HUES48 (cell line): Measurements from ENCODE around the gene MISP.
"Not testable (repeated sequence)": the region's sequence is repeated elsewhere in the genome, so short reads cannot be mapped to it uniquely, and the experiment has no call there.

Experiments
- H3K27ac ChIP-seq: one replicate; pipeline ENCODE4 v1.7.0; 2013; ENCODE audit warnings: low read depth, low read length, inconsistent platforms
- H3K27me3 ChIP-seq: 2 replicates; pipeline ENCODE4 v1.6.1; 2013; ENCODE audit warnings: mild to moderate bottlenecking, low read length; ENCODE audit not compliant: control insufficient read depth, insufficient read depth
- H3K36me3 ChIP-seq: 2 replicates; pipeline ENCODE4 v1.6.1; 2013; ENCODE audit warnings: low read length; ENCODE audit not compliant: control insufficient read depth, insufficient read depth
- H3K4me1 ChIP-seq: 2 replicates; pipeline ENCODE4 v1.6.1; 2013; ENCODE audit warnings: mild to moderate bottlenecking, low read length; ENCODE audit not compliant: control insufficient read depth, insufficient read depth
- H3K4me3 ChIP-seq: 2 replicates; pipeline ENCODE4 v1.5.1; 2013; ENCODE audit warnings: mild to moderate bottlenecking, low read depth, low read length
- H3K9ac ChIP-seq: 2 replicates; pipeline ENCODE4 v1.6.1; 2013; ENCODE audit warnings: mild to moderate bottlenecking, low read depth, low read length, moderate library complexity
- H3K9me3 ChIP-seq: 2 replicates; pipeline ENCODE4 v1.6.1; 2013; ENCODE audit warnings: low read length; ENCODE audit not compliant: control insufficient read depth, insufficient read depth

MISP gene

GRCh38 chr19:739998-740715 is 10.8 kb upstream of the MISP start:
- Histone ChIP-seq H3K4me3 (no peak overlapping the region), H3K27me3 (no peaks in the 10 kb centered on the region), H3K4me1 (no peaks in the 10 kb centered on the region), H3K27ac (no peak overlapping the region), H3K9ac (no peak overlapping the region), H3K9me3 (no peaks in the 10 kb centered on the region), H3K36me3 (no peaks in the 10 kb centered on the region)

GRCh38 chr19:740816-741505 is 10.0 kb upstream of the MISP start:
- H3K4me3 ChIP-seq, H3K9ac ChIP-seq, H3K27ac ChIP-seq, H3K4me1 ChIP-seq, H3K36me3 ChIP-seq, H3K9me3 ChIP-seq, H3K27me3 ChIP-seq: not testable (repeated sequence)

DNA sequence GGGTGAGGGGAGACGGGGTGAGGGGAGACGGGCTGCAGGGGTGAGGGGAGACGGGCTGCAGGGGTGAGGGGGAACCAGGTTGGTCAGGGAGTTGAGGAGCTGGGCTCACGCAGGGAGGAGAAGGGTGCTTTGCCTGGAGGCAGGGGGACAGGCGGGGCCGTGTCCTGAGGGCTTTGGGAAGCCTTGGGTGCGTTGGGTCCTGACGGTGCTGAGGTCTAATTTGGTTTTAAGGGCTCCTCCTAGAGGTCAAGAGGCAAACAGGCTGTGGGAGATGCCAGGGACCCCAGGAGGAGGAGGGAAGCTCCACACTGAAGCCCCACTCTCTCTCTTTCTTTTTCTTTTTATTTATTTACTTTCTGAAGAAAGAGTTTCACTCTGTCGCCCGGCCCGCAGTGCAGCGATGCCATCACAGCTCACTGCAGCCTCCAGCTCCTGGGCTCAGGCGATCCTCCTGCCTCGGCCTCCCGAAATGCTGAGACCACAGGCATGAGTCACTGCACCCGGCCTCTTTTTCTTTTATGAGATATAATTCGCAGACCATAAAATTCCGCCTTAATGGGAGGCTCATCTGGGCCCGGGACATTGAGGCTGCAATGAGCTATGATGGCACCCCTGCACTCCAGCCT is 9.3 kb upstream of the MISP start:
- Histone ChIP-seq H3K36me3 (no peaks in the 10 kb centered on the region), H3K9ac (no peak overlapping the region), H3K9me3 (no peaks in the 10 kb centered on the region), H3K27ac (no peak overlapping the region), H3K27me3 (no peaks in the 10 kb centered on the region), H3K4me3 (no peak overlapping the region), H3K4me1 (no peaks in the 10 kb centered on the region)

DNA sequence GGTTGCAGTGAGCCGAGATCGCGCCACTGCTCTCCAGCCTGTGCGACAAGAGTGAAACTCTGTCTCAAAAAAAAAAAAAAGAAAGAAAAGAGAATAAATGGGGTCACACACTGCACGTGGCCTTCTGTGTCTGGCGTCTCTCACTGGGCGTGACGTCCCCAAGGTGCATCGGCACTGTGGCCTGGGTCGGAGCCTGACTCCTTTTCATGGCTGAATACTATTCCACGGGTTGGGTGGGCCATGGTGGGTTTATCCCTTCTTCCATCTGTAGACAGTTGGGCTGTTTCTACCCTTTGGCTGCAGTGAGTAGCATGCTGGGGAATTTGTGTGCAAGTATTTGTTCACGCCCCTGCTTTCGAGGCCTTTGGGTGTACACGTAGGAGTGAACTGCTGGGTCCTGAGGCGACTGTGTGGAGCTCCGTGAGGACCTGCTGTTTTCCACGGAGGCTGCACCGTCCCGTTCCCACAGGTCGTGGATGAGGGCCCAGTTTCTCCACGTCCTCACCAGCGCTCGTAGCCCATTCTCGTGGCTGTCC is 8.3 kb upstream of the MISP start:
- H3K9ac ChIP-seq: no peak overlapping the region
- H3K27me3 ChIP-seq: no peaks in the 10 kb centered on the region
- no peaks in the 10 kb centered on the region for H3K4me1 ChIP-seq
- H3K27ac ChIP-seq: no peak overlapping the region
- no peaks in the 10 kb centered on the region for H3K36me3 ChIP-seq
- no peak overlapping the region for H3K4me3 ChIP-seq
- no peaks in the 10 kb centered on the region for H3K9me3 ChIP-seq

DNA sequence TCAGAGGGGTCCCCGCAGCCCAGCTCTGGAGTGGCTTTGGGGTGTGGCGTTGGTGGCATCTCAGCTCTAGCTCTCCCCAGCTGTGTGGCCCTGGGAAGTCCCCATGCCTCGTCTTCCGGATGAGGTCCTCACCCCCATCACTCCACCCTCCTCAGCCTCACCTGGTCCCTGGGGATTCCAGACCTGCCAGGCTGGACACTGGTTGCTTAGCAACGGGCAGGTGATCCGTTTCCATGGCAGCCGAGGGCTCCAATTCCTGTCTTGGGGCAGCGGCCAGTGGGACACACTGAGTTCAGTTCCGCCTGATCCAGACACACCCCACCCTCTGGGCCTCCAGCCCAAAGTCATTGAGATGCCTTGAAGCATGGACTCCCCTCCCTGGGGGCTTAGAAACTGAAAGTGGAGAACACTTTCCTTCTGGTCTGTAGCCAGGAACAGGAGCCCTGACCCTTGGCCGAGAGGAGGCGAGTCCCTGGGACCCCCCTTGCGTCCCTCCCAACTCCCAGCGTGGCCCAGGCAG is 7.7 kb upstream of the MISP start:
- H3K4me1 ChIP-seq: no peaks in the 10 kb centered on the region
- no peak overlapping the region for H3K9ac ChIP-seq
- H3K27me3 ChIP-seq: no peaks in the 10 kb centered on the region
- H3K9me3 ChIP-seq: no peaks in the 10 kb centered on the region
- H3K4me3 ChIP-seq: no peak overlapping the region
- H3K27ac ChIP-seq: no peak overlapping the region
- H3K36me3 ChIP-seq: no peaks in the 10 kb centered on the region

DNA sequence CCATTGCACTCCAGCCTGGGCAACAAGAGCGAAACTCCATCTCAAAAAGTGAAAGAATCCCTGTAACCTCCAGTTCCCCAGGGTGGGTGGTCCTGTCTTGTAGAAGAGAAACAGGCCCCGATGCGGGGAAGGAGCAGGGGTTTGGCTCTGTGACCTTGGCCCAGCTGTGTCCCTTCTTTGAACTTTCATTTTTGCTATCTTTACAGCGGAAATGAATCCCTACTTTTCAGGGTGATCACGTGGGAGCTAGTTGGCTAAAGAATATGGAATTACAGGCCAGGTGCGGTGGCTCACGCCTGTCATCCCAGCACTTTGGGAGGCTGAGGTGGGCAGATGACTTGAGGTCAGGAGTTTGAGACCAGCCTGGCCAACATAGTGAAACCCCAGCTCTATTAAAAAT is 5.8 kb upstream of the MISP start:
- H3K27ac ChIP-seq, H3K27me3 ChIP-seq, H3K9ac ChIP-seq, H3K4me3 ChIP-seq, H3K9me3 ChIP-seq, H3K4me1 ChIP-seq, H3K36me3 ChIP-seq: not testable (repeated sequence)

DNA sequence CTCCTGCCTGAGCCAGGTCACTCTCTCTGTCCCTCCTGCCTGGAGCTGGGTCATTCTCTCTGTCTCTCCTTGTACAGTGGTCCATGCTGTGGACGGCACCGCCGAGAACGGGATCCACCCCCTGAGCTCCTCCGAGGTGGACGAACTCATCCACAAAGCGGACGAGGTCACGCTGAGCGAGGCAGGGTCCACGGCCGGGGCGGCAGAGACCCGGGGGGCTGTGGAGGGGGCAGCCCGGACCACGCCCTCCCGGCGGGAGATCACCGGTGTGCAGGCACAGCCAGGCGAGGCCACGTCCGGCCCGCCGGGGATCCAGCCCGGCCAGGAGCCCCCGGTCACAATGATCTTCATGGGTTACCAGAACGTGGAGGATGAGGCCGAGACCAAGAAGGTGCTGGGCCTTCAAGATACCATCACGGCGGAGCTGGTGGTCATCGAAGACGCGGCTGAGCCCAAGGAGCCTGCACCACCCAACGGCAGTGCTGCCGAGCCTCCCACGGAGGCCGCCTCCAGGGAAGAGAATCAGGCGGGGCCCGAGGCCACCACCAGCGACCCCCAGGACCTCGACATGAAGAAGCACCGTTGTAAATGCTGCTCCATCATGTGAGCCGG is 4.6 kb upstream of the MISP start:
- Histone ChIP-seq H3K4me1 (no peaks in the 10 kb centered on the region), H3K27me3 (no peaks in the 10 kb centered on the region), H3K9ac (no peak overlapping the region), H3K36me3 (no peaks in the 10 kb centered on the region), H3K27ac (no peak overlapping the region), H3K9me3 (no peaks in the 10 kb centered on the region), H3K4me3 (no peak overlapping the region)

GRCh38 chr19:746956-747355 is 4.0 kb upstream of the MISP start:
- Histone ChIP-seq H3K4me1 (no peaks in the 10 kb centered on the region), H3K27ac (no peak overlapping the region), H3K9me3 (no peaks in the 10 kb centered on the region), H3K27me3 (no peaks in the 10 kb centered on the region), H3K36me3 (no peaks in the 10 kb centered on the region), H3K4me3 (no peak overlapping the region), H3K9ac (no peak overlapping the region)

GRCh38 chr19:747432-748273 is 3.3 kb upstream of the MISP start:
- Histone ChIP-seq H3K9me3 (no peaks in the 10 kb centered on the region), H3K4me3 (no peak overlapping the region), H3K9ac (no peak overlapping the region), H3K4me1 (no peaks in the 10 kb centered on the region), H3K36me3 (no peaks in the 10 kb centered on the region), H3K27ac (no peak overlapping the region), H3K27me3 (no peaks in the 10 kb centered on the region)

DNA sequence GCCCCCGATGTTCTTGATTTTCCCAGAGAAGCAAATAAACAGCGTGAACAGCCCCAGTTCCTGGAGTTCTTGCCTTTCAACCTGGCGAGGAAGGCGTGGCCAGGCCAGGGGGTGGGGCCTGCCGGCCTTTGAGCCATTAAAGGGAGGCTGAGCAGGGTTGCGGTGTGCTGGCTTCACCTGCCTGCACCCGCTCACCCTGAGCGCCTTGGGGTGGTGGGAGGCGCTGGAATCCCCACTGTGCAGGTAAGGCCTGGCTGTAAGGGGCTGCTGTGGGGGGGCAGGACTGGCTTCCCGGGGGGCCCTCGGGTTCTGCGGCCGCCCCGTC is 2.7 kb upstream of the MISP start:
- Histone ChIP-seq H3K9ac (no peak overlapping the region), H3K9me3 (no peaks in the 10 kb centered on the region), H3K4me3 (no peak overlapping the region), H3K27ac (no peak overlapping the region), H3K36me3 (no peaks in the 10 kb centered on the region), H3K4me1 (no peaks in the 10 kb centered on the region), H3K27me3 (no peaks in the 10 kb centered on the region)
